Prostate gland (tissue), 2 donors: Measurements from ENCODE around the gene DNAJB8. TPM values are rescaled to one million over a fixed set of nuclear protein-coding genes. Genes with fewer than 3 reads are reported as not detected.

Experiments used
- DNase-seq: peaks from one replicate; pipeline ENCODE4 v3.0.0-alpha.2; 2019; ENCODE audit warnings: low spot score
- H3K27ac ChIP-seq, 2 donors: fragments of 200-600 bp; sonication (generic); 2 replicates each; pipeline ENCODE4 v1.5.1; 2017 to 2019
- H3K27me3 ChIP-seq: fragments of 200-600 bp; sonication (generic); replicated peaks from 2 replicates; pipeline ENCODE4 v1.5.1; 2019; ENCODE audit not compliant: insufficient read depth
- H3K36me3 ChIP-seq, 2 donors: fragments of 200-600 bp; sonication (generic); 1 replicate in 1 of 2; 2 replicates in 1 of 2; pipeline versions ENCODE4 v1.5.1 to v1.8.1; 2017 to 2019
- H3K4me1 ChIP-seq: fragments of 200-600 bp; sonication (generic); replicated peaks from 2 replicates; pipeline ENCODE4 v1.5.1; 2019
- H3K4me3 ChIP-seq, 2 donors: fragments of 200-600 bp; sonication (generic); 2 replicates each; pipeline ENCODE4 v1.5.1; 2017 to 2019
- H3K9me3 ChIP-seq: fragments of 200-600 bp; sonication (generic); 2 replicates; pipeline ENCODE4 v1.5.1; 2017
- CTCF ChIP-seq, 4 experiments: fragments of 200-600 bp in 2 of 4; fragments of 450-650 bp in 2 of 4; sonication (generic) in 2 of 4; IDR thresholded peaks; 1 replicate in 3 of 4; 2 replicates in 1 of 4; pipeline ENCODE4 v1.5.1; 2016 to 2019; ENCODE audit warnings: antibody characterized with exemption in 4 of 4, mild to moderate bottlenecking in 2 of 4, moderate library complexity in 2 of 4
- POLR2A ChIP-seq: fragments of 450-650 bp; IDR thresholded peaks from one replicate; pipeline ENCODE4 v1.6.1; 2016; ENCODE audit warnings: antibody characterized with exemption, mild to moderate bottlenecking
- POLR2AphosphoS5 ChIP-seq: sonication (generic); formaldehyde crosslinking; IDR thresholded peaks from one replicate; pipeline ENCODE4 v1.6.1; 2017; ENCODE audit warnings: antibody characterized with exemption
- WGBS: methylation state at CpG from one replicate; pipeline ENCODE4 v1.1.5; 2018; 5-methylcytosine and 5-hydroxymethylcytosine counted together
- intact Hi-C: fragments of 100-400 bp; cut with DNase I; formaldehyde crosslinking; loops from one replicate; pipeline ENCODE4 v1.14.2; 2022
- total RNA-seq, 2 donors: library from RNA; depleted of rRNA; stranded (reverse); fragments of >200 nt; gene quantifications; one replicate each; pipeline ENCODE4 v1.1.0, GENCODE V29; 2016

The DNAJB8 gene
- total RNA-seq, 2 donors from 2014 or later = 3.2 TPM; not detected in 1

GRCh38 chr3:128473737-128474136 lies 7.0 kb upstream of the DNAJB8 start:
- Histone ChIP-seq H3K9me3 (no peaks in the 10 kb centered on the region), H3K4me3 (no peak overlapping the region), H3K27me3 (no peaks in the 10 kb centered on the region), H3K27ac (no peak overlapping the region), H3K4me1 (no peaks in the 10 kb centered on the region), H3K36me3 (no peaks in the 10 kb centered on the region)
- intact Hi-C loops = no loop called here
- no peak for DNase-seq
- 71% methylated on average over 4 of the region's 4 CpGs for WGBS
- TF ChIP-seq CTCF (IDR thresholded peaks at IDR 0.05) (no peak), POLR2A (no peak), POLR2AphosphoS5 (no peak)

DNA sequence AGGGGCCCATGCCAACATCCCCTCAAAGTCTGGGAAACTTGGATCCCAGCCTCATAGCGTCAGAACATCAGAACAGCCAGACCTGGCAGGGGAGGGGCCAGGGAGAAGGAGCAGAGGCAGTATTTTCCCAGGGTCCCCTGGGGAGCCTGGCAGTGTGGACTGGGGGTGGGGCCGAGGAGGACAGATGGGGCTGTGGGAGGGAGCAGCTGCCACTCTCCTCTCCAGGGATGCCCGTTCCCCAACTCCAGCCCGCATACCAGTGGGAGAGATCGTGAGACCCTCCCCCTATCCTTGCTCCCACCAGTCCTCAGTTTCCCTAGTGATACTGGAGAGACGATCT lies 6.5 kb upstream of the DNAJB8 start:
- intact Hi-C loops = no loop called here
- no peaks in the 10 kb centered on the region for H3K4me1 ChIP-seq
- TF ChIP-seq POLR2A = no peak
- no peak for TF ChIP-seq POLR2AphosphoS5
- TF ChIP-seq CTCF (IDR thresholded peaks at IDR 0.05) = no peak
- WGBS = 51% methylated on average over 6 of the region's 6 CpGs
- H3K27ac ChIP-seq = no peak overlapping the region
- no peaks in the 10 kb centered on the region for H3K27me3 ChIP-seq
- H3K4me3 ChIP-seq = no peak overlapping the region
- H3K9me3 ChIP-seq = no peaks in the 10 kb centered on the region
- no peak for DNase-seq
- H3K36me3 ChIP-seq = no peaks in the 10 kb centered on the region

DNA sequence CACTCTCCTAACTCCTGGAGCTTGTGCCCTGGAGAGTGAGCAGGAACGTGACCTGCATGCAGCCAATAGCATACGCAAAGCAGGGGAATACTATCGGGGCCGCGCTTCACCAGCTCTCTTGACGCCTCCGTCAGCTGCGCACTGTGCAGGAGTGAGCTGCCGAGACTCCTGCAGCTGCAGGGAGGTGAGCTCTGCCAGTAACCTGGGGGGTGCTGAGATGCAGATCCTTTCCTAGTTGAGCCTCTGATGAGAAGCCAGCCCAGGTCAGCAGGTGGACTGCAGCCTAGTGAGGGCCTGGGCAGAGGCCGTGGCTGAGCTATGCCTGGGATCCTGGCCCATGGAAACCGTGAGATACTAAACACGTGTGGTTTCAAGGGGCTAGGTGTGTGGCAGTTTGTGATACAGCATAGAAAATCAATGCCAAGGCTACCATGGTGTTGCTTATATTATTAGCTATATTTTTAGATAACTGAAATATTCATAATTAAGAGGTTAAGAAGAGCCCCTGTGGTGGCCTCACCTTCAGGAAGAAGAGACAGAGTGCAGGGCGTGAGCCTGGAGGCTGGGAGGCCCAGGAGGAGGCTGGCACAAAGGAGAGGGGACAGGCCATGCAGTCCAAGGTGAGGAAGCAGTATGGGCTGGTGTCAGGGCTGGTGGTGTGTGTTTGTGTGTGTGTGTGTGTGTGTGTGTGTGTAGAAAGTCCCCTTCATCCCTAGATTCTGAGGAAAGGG lies 5.9 kb upstream of the DNAJB8 start:
- Histone ChIP-seq H3K4me3 (no peak overlapping the region), H3K9me3 (no peaks in the 10 kb centered on the region), H3K4me1 (no peaks in the 10 kb centered on the region), H3K36me3 (no peaks in the 10 kb centered on the region), H3K27ac (no peak overlapping the region), H3K27me3 (no peaks in the 10 kb centered on the region)
- intact Hi-C loops = no loop called here
- 90% methylated on average over 13 of the region's 13 CpGs for WGBS
- TF ChIP-seq POLR2AphosphoS5 (no peak), CTCF (IDR thresholded peaks at IDR 0.05) (no peak), POLR2A (no peak)
- no peak for DNase-seq

- WGBS = 88% methylated on average over 3 of the region's 3 CpGs
- Histone ChIP-seq H3K4me1 (no peaks in the 10 kb centered on the region), H3K9me3 (no peaks in the 10 kb centered on the region), H3K27ac (no peak overlapping the region), H3K27me3 (no peaks in the 10 kb centered on the region), H3K36me3 (no peaks in the 10 kb centered on the region), H3K4me3 (no peak overlapping the region)
- intact Hi-C loops = no loop called here
- DNase-seq = no peak
- TF ChIP-seq CTCF (IDR thresholded peaks at IDR 0.05) = no peak
- TF ChIP-seq POLR2A = no peak
- TF ChIP-seq POLR2AphosphoS5 = no peak
These were observed 5.0 kb upstream of the DNAJB8 start for GRCh38 chr3:128471720-128472119.

GRCh38 chr3:128471110-128471509 lies 4.4 kb upstream of the DNAJB8 start:
- Histone ChIP-seq H3K9me3 (no peaks in the 10 kb centered on the region), H3K4me3 (no peak overlapping the region), H3K4me1 (no peaks in the 10 kb centered on the region), H3K27me3 (no peaks in the 10 kb centered on the region), H3K27ac (no peak overlapping the region), H3K36me3 (no peaks in the 10 kb centered on the region)
- TF ChIP-seq POLR2AphosphoS5 (no peak), CTCF (IDR thresholded peaks at IDR 0.05) (no peak), POLR2A (no peak)
- intact Hi-C loops = no loop called here
- 85% methylated on average over 2 of the region's 2 CpGs for WGBS
- DNase-seq = no peak
